Lower leg skin (tissue), 4 donors: ENCODE results near the gene PDE7B. TPM values are rescaled to one million over a fixed set of nuclear protein-coding genes. Genes with fewer than 3 reads are reported as not detected.
"Not testable (repeated sequence)": the region's sequence is repeated elsewhere in the genome, so short reads cannot be mapped to it uniquely, and the experiment has no call there.

ENCODE experiments used
- DNase-seq, 2 donors: peaks; one replicate each; pipeline ENCODE4 v3.0.0-alpha.2; 2019; ENCODE audit warnings: low spot score in 2 of 2
- H3K4me3 ChIP-seq: fragments of 200-600 bp; sonication (generic); 2 replicates; pipeline ENCODE4 v1.5.1; 2017; ENCODE audit warnings: mild to moderate bottlenecking, low read depth; ENCODE audit not compliant: poor library complexity, severe bottlenecking
- POLR2A ChIP-seq, 2 donors: fragments of 450-650 bp; IDR thresholded peaks; one replicate each; pipeline ENCODE4 v1.6.1; 2016 to 2017; ENCODE audit warnings: antibody characterized with exemption in 2 of 2, mild to moderate bottlenecking in 1 of 2, moderate library complexity in 1 of 2
- WGBS, 2 donors: methylation state at CpG; one replicate each; pipeline ENCODE4 v1.1.5; 2018; 5-methylcytosine and 5-hydroxymethylcytosine counted together
- intact Hi-C: fragments of 100-400 bp; cut with DNase I; formaldehyde crosslinking; loops from one replicate; pipeline ENCODE4 v1.15.0; 2023; ENCODE audit warnings: low total_unique reads
- total RNA-seq, 4 donors: library from RNA; depleted of rRNA; stranded (reverse); fragments of >200 nt; gene quantifications; one replicate each; pipeline ENCODE4 v1.1.0, GENCODE V29; 2016
- TF ChIP-seq, protein P1 (sequence below), 3 donors: fragments of 450-650 bp; IDR thresholded peaks; one replicate each; pipeline ENCODE4 v1.5.1; 2016; ENCODE audit warnings: antibody characterized with exemption in 3 of 3, mild to moderate bottlenecking in 3 of 3, moderate library complexity in 2 of 3

The PDE7B gene
- total RNA-seq, 4 donors from 2014 or later = 0.30 to 1.5 (median 0.89) TPM

DNA sequence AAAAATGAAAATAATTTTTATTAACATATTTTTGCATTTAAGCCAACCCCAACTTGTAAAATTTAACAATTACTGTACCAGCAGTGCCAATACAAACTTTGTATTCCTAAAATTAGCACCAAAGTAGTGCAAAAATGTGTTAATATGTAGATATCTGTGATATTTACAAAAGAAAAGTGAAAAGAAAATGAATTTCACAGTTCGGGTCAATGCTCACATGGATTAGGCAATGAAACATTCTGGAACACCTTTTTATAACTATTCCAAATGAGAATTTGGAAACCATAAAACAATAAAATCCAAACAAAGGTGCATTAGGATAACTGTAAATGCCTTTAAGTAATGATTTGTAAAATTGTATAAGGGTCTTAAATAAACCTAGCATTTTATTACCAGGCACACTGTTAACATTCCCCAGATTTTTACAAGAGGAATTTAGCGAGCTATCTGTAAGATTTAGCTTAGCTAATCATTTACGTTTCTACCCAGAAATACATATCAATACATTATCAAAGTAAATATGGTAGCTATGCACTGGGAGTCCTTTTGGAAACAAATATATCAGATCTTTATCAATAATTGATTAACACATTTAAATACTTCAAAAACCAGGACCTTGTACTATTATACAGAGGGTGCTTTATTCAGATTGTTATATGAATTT is 286.4 kb downstream of the PDE7B start:
- no peak overlapping the region for H3K4me3 ChIP-seq
- no peak for DNase-seq
- intact Hi-C loops = no loop called here
- 83 to 84% methylated on average over 3 of the region's 3 CpGs for WGBS, 2 donors
- TF ChIP-seq POLR2A (IDR thresholded peaks at IDR 0.05) = no peak
- TF ChIP-seq, protein P1, sequence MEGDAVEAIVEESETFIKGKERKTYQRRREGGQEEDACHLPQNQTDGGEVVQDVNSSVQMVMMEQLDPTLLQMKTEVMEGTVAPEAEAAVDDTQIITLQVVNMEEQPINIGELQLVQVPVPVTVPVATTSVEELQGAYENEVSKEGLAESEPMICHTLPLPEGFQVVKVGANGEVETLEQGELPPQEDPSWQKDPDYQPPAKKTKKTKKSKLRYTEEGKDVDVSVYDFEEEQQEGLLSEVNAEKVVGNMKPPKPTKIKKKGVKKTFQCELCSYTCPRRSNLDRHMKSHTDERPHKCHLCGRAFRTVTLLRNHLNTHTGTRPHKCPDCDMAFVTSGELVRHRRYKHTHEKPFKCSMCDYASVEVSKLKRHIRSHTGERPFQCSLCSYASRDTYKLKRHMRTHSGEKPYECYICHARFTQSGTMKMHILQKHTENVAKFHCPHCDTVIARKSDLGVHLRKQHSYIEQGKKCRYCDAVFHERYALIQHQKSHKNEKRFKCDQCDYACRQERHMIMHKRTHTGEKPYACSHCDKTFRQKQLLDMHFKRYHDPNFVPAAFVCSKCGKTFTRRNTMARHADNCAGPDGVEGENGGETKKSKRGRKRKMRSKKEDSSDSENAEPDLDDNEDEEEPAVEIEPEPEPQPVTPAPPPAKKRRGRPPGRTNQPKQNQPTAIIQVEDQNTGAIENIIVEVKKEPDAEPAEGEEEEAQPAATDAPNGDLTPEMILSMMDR (IDR thresholded peaks at IDR 0.05) = no peak

DNA sequence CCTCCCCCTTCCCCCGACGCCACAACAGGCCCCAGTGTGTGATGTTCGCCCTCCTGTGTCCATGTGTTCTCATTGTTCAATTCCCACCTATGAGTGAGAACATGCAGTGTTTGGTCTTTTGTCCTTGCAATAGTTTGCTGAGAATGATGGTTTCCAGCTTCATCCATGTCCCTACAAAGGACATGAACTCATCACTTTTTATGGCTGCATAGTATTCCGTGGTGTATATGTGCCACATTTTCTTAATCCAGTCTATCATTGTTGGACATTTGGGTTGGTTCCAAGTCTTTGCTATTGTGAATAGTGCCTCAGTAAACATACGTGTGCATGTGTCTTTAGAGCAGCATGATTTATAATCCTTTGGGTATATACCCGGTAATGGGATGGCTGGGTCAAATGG is 287.6 kb downstream of the PDE7B start:
- H3K4me3 ChIP-seq, DNase-seq, intact Hi-C loops: not testable (repeated sequence)
- 94 to 97% methylated on average over 6 of the region's 6 CpGs for WGBS, 2 donors

DNA sequence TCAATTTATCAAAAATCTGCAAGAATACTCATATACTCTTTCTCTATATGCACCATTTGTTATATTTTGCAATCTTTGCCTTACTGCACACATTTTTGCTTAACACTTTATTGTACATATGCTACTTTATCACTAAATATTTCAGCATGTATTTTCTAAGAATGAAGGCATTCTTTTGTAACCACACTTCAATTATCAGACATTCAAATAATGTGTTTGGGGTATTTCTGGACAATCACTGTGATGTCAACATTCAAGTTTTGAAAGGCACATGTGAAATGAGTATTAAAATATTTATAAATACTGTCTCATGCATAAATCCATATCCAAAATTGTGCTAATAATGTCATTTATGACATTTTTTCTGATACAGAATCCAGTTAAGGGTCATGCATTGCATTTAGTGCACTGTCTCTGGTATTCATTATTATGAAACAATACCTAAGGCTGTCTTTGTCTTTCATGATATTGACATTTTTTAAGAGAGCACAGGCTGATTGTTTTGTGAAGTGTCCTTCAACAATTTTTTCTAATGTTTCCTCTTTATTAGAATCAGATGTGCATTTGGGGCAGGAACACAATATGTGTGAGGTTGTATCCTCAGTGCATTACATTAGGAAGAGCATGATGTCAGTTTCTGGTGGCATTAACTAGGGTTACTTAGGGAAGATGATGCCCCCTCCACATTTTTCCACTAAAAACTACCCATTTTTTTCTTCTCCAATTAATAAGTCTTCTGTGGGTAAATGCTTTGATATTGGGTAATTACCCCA is 292.9 kb downstream of the PDE7B start:
- intact Hi-C loops = no loop called here
- H3K4me3 ChIP-seq = no peak overlapping the region
- DNase-seq = no peak
- TF ChIP-seq POLR2A (IDR thresholded peaks at IDR 0.05) = no peak
- TF ChIP-seq, protein P1 (IDR thresholded peaks at IDR 0.05) = no peak

DNA sequence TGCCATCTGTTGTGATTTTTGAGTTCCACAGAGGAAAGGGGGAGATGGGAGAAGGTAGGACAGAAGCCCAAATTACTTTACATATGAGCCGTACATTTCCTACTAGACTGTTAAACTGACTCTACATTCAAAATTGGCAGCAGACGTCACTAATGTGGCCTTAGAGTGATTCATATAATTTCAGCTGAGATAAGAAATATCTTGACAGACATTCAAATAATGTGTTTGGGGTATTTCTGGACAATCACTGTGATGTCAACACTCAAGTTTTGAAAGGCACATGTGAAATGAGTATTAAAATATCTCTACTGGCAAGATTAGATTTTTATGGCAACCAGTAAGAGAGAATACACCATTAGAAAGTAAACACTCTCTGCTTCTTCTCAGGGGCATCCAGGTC is 294.6 kb downstream of the PDE7B start:
- TF ChIP-seq, protein P1 (IDR thresholded peaks at IDR 0.05) = no peak
- TF ChIP-seq POLR2A (IDR thresholded peaks at IDR 0.05) = no peak
- DNase-seq = no peak
- 65 to 67% methylated on average over 2 of the region's 2 CpGs for WGBS, 2 donors
- intact Hi-C loops = no loop called here
- H3K4me3 ChIP-seq = no peak overlapping the region

DNA sequence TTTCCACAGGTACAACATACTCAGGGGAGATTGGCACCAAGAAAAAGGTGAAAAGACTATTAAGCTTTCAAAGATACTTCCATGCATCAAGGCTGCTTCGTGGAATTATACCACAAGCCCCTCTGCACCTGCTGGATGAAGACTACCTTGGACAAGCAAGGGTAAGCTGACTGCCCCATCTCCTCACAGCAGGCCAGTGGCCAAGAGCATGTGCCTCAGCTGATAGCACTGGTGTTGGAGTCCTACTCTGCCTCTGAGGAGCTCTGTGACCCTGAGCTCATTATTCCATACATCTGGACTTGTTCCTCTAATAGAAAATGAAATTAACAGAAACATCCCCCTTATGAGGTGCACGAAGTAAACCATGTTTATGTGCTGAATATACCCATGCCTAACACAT is 295.8 kb downstream of the PDE7B start:
- TF ChIP-seq, protein P1 (IDR thresholded peaks at IDR 0.05) = no peak
- no peak for TF ChIP-seq POLR2A (IDR thresholded peaks at IDR 0.05)
- no peak overlapping the region for H3K4me3 ChIP-seq
- DNase-seq = no peak
- intact Hi-C loops = no loop called here
- WGBS, 2 donors = 90 to 94% methylated on average over 2 of the region's 2 CpGs

DNA sequence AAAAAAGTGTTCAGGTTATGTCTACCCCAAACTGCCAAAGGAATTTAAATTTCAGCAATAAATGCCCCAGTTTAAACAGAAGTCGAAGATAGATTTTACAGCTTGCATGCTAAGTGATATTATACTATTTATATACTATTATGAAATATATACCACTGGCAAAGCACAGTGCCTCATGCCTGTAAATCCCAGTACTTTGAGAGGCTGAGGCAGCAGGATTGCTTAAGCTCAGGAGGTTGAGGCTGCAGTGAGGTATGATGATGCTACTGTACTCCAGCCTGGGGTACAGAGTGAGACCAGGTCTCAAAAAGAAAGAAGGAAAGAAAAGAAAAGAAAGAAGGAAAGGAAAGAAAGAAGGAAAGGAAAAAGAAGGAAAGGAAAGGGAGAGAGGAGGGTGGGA is 296.6 kb downstream of the PDE7B start:
- TF ChIP-seq, protein P1 (IDR thresholded peaks at IDR 0.05) = no peak
- TF ChIP-seq POLR2A (IDR thresholded peaks at IDR 0.05) = no peak
- DNase-seq = no peak
- 91 to 95% methylated on average over 1 of the region's 1 CpG for WGBS, 2 donors
- H3K4me3 ChIP-seq = no peak overlapping the region
- intact Hi-C loops = no loop called here
